Epithelial cell of proximal tubule (primary cell): ENCODE data around the gene CALD1. TPM values are rescaled to one million over a fixed set of nuclear protein-coding genes. Genes with fewer than 3 reads are reported as not detected.

Source experiments
- DNase-seq: peaks from one replicate; pipeline ENCODE4 v3.0.0-alpha.2; 2011; ENCODE audit warnings: low read depth
- H3K4me3 ChIP-seq: 2 replicates; pipeline ENCODE4 v1.5.1; 2011; ENCODE audit warnings: low read depth, mild to moderate bottlenecking, low read length
- CTCF ChIP-seq: conservative IDR thresholded peaks from 2 replicates; pipeline ENCODE4 v1.5.1; 2012; ENCODE audit warnings: low read depth, mild to moderate bottlenecking, low read length
- total RNA-seq: library from RNA; depleted of rRNA; stranded (reverse); fragments of >200 nt; gene quantifications from 2 replicates; pipeline ENCODE4 v1.2.3, GENCODE V29; 2015

The CALD1 gene
- total RNA-seq, 1 donor from 2014 or later = 140 TPM

GRCh38 chr7:134996097-134996550 is 216.7 kb downstream of the CALD1 start:
- H3K4me3 ChIP-seq = no peak overlapping the region
- no peak for DNase-seq
- TF ChIP-seq CTCF = no peak

GRCh38 chr7:134997214-134997885 is 217.9 kb downstream of the CALD1 start:
- H3K4me3 ChIP-seq = no peak overlapping the region
- TF ChIP-seq CTCF = no peak
- no peak for DNase-seq

- no peak for DNase-seq
- no peak for TF ChIP-seq CTCF
- no peak overlapping the region for H3K4me3 ChIP-seq
Observed at GRCh38 chr7:134999136-134999535, 219.7 kb downstream of the CALD1 start.

- TF ChIP-seq CTCF = no peak
- DNase-seq = no peak
- H3K4me3 ChIP-seq = no peak overlapping the region
Observed at GRCh38 chr7:135001390-135002165, 222.1 kb downstream of the CALD1 start.

GRCh38 chr7:135012229-135012628 is 232.8 kb downstream of the CALD1 start:
- no peak overlapping the region for H3K4me3 ChIP-seq
- DNase-seq = no peak
- TF ChIP-seq CTCF = no peak

Other genes starting within 250 kb of the CALD1 start
- gene AKR1B15, start 230.5 kb upstream of the CALD1 start, total RNA-seq = not detected in 2 replicates
- 24.7 and 42.8 TPM in 2 replicates for gene BPGM, start 132.8 kb upstream of the CALD1 start, total RNA-seq
- 1.7 and 4.0 TPM in 2 replicates for gene AGBL3, start 206.9 kb downstream of the CALD1 start, total RNA-seq